Chondrocyte (in vitro differentiated cells): ENCODE data around the gene RB1. TPM values are rescaled to one million over a fixed set of nuclear protein-coding genes. Genes with fewer than 3 reads are reported as not detected.

Experiments
- DNase-seq: peaks from one replicate; pipeline ENCODE4 v3.0.0; 2021; ENCODE audit warnings: mixed read lengths, low spot score
- H3K27ac Mint-ChIP-seq: one replicate; pipeline ENCODE4 v1.8.0; 2021; ENCODE audit warnings: mild to moderate bottlenecking, moderate library complexity, mixed read lengths; ENCODE audit not compliant: unreplicated experiment
- H3K27me3 Mint-ChIP-seq: 2 replicates; pipeline ENCODE4 v1.8.0; 2021; ENCODE audit warnings: low read depth, mixed read lengths
- H3K36me3 Mint-ChIP-seq: 2 replicates; pipeline ENCODE4 v1.8.0; 2021; ENCODE audit warnings: low read depth, mixed read lengths
- H3K4me1 Mint-ChIP-seq: 2 replicates; pipeline ENCODE4 v1.8.0; 2021; ENCODE audit warnings: low read depth, mild to moderate bottlenecking, mixed read lengths
- H3K4me3 Mint-ChIP-seq: one replicate; pipeline ENCODE4 v1.8.0; 2021; ENCODE audit warnings: mild to moderate bottlenecking, moderate library complexity, mixed read lengths; ENCODE audit not compliant: unreplicated experiment
- H3K9me3 Mint-ChIP-seq: 2 replicates; pipeline ENCODE4 v1.8.0; 2021; ENCODE audit warnings: low read depth, mixed read lengths
- CTCF ChIP-seq: fragments of 200-600 bp; sonication (generic); IDR thresholded peaks from 2 replicates; pipeline ENCODE4 v1.5.0; 2021; ENCODE audit warnings: antibody characterized with exemption, mild to moderate bottlenecking, moderate library complexity
- total RNA-seq: library from RNA; stranded (reverse); gene quantifications from 3 replicates; pipeline ENCODE4 v1.2.1, GENCODE V29; 2021

The RB1 gene
- total RNA-seq, 1 donor from 2014 or later, result 33.4 TPM

GRCh38 chr13:48508011-48508410, 204.5 kb downstream of the RB1 start:
- H3K27me3 Mint-ChIP-seq, result no peaks in the 10 kb centered on the region
- no peak for DNase-seq
- no peak overlapping the region for H3K27ac Mint-ChIP-seq
- H3K9me3 Mint-ChIP-seq, result no peaks in the 10 kb centered on the region
- TF ChIP-seq CTCF, result no peak
- peaks cover 8% of the 10 kb centered on the region for H3K36me3 Mint-ChIP-seq
- H3K4me3 Mint-ChIP-seq, result no peak overlapping the region
- H3K4me1 Mint-ChIP-seq, result peaks cover 10% of the 10 kb centered on the region

DNA sequence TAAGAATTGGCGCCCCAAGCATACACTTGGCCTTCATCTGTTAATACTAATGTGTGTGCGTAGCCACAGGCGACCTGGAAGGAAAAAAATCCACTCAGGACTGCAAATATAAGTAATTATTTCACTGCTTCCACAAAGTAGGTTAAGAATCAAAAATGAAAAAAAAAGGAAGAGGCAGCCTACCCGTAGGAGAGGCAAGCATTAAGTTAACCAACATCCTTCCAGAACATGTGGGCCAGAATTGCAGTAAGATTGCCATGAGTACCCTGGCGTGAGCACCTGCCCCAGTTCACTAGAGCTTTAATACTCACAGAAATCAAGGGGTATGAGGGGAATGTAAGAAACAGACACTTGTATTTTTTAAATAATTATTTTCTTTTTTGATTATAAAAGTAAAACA, 207.1 kb downstream of the RB1 start:
- Mint-ChIP-seq H3K27me3 (no peaks in the 10 kb centered on the region), H3K27ac (no peak overlapping the region), H3K4me1 (peaks cover 10% of the 10 kb centered on the region), H3K36me3 (peaks cover 8% of the 10 kb centered on the region), H3K9me3 (no peaks in the 10 kb centered on the region), H3K4me3 (no peak overlapping the region)
- DNase-seq, result no peak
- TF ChIP-seq CTCF, result no peak

GRCh38 chr13:48511621-48512230, 208.2 kb downstream of the RB1 start:
- Mint-ChIP-seq H3K4me3 (no peak overlapping the region), H3K4me1 (peaks cover 7% of the 10 kb centered on the region)
- no peak for TF ChIP-seq CTCF

GRCh38 chr13:48514793-48515192, 211.2 kb downstream of the RB1 start:
- no peak for DNase-seq
- no peak overlapping the region for H3K27ac Mint-ChIP-seq
- H3K36me3 Mint-ChIP-seq, result peaks cover 2% of the 10 kb centered on the region
- H3K9me3 Mint-ChIP-seq, result no peaks in the 10 kb centered on the region
- H3K4me3 Mint-ChIP-seq, result no peak overlapping the region
- TF ChIP-seq CTCF, result no peak
- no peaks in the 10 kb centered on the region for H3K27me3 Mint-ChIP-seq
- H3K4me1 Mint-ChIP-seq, result peaks cover 7% of the 10 kb centered on the region

More at GRCh38 chr13:48511621-48512230, 208.2 kb downstream of the RB1 start:
- H3K36me3 Mint-ChIP-seq, result peaks cover 10% of the 10 kb centered on the region
- H3K9me3 Mint-ChIP-seq, result no peaks in the 10 kb centered on the region
- H3K27me3 Mint-ChIP-seq, result no peaks in the 10 kb centered on the region
- no peak overlapping the region for H3K27ac Mint-ChIP-seq
- no peak for DNase-seq

GRCh38 chr13:48515732-48516131, 212.2 kb downstream of the RB1 start:
- no peak overlapping the region for H3K4me3 Mint-ChIP-seq
- H3K4me1 Mint-ChIP-seq, result peaks cover 7% of the 10 kb centered on the region
- no peaks in the 10 kb centered on the region for H3K27me3 Mint-ChIP-seq
- TF ChIP-seq CTCF, result no peak
- H3K9me3 Mint-ChIP-seq, result no peaks in the 10 kb centered on the region
- no peak for DNase-seq
- H3K27ac Mint-ChIP-seq, result no peak overlapping the region
- peaks cover 2% of the 10 kb centered on the region for H3K36me3 Mint-ChIP-seq
